ENCODE results near the gene ABCF2. TPM values are rescaled to one million over a fixed set of nuclear protein-coding genes. Genes with fewer than 3 reads are reported as not detected.

The ABCF2 gene
- total RNA-seq, 2 experiments from 2014 or later, result 38.2 to 45.9 TPM

- DNase-seq, result no peak
- H3K4me3 Mint-ChIP-seq, result no peak overlapping the region
- ATAC-seq, result peak; percentile 24
These were observed 24.9 kb upstream of the ABCF2 start for GRCh38 chr7:151251689-151252560.

GRCh38 chr7:151251328-151251688 lies 24.3 kb upstream of the ABCF2 start:
- H3K4me3 Mint-ChIP-seq, result no peak overlapping the region
- ChIA-PET CTCF (interaction anchor here (1.2 to 1.4 kb wide), 3 partner anchors 28 to 128 kb away, joined by 3 to 6 read pairs (median 3); no protein-coding TSS in a partner anchor), POLR2A (no interaction called here)
- no peak overlapping the region for H3K27ac Mint-ChIP-seq
- no peaks in the 10 kb centered on the region for H3K36me3 Mint-ChIP-seq (ENCODE audit: low read depth)
- peaks cover 21% of the 10 kb centered on the region for H3K4me1 Mint-ChIP-seq (ENCODE audit: low read depth)
- DNase-seq (no peak), ATAC-seq (no peak)
- no peaks in the 10 kb centered on the region for H3K9me3 Mint-ChIP-seq (ENCODE audit: insufficient read depth)
- H3K27me3 Mint-ChIP-seq (ENCODE audit: low read depth), result peaks cover 72% of the 10 kb centered on the region

More at GRCh38 chr7:151251689-151252560, 24.9 kb upstream of the ABCF2 start:
- Mint-ChIP-seq H3K27me3 (ENCODE audit: low read depth) (peaks cover 66% of the 10 kb centered on the region), H3K27ac (no peak overlapping the region), H3K36me3 (ENCODE audit: low read depth) (no peaks in the 10 kb centered on the region), H3K9me3 (ENCODE audit: insufficient read depth) (no peaks in the 10 kb centered on the region), H3K4me1 (ENCODE audit: low read depth) (peaks cover 18% of the 10 kb centered on the region)
- ChIA-PET CTCF (interaction anchor here (0.9 to 1.5 kb wide), 4 partner anchors 8 to 84 kb away, joined by 3 to 5 read pairs (median 3); no protein-coding TSS in a partner anchor), POLR2A (no interaction called here)

- ATAC-seq (no peak), DNase-seq (no peak)
- Mint-ChIP-seq H3K9me3 (ENCODE audit: insufficient read depth) (no peaks in the 10 kb centered on the region), H3K36me3 (ENCODE audit: low read depth) (no peaks in the 10 kb centered on the region), H3K27ac (no peak overlapping the region), H3K4me1 (ENCODE audit: low read depth) (peaks cover 26% of the 10 kb centered on the region), H3K4me3 (no peak overlapping the region), H3K27me3 (ENCODE audit: low read depth) (peaks cover 73% of the 10 kb centered on the region)
- POLR2A ChIA-PET, result no interaction called here
- CTCF ChIA-PET, result interaction anchor here (1.1 to 1.4 kb wide), 3 partner anchors 53 to 127 kb away, joined by 3 to 6 read pairs (median 3); no protein-coding TSS in a partner anchor
These were observed 23.5 kb upstream of the ABCF2 start for GRCh38 chr7:151250181-151251132.

GRCh38 chr7:151249732-151250072 lies 22.7 kb upstream of the ABCF2 start:
- Mint-ChIP-seq H3K27ac (no peak overlapping the region), H3K36me3 (ENCODE audit: low read depth) (no peaks in the 10 kb centered on the region), H3K27me3 (ENCODE audit: low read depth) (peaks cover 75% of the 10 kb centered on the region), H3K4me1 (ENCODE audit: low read depth) (peaks cover 30% of the 10 kb centered on the region), H3K9me3 (ENCODE audit: insufficient read depth) (no peaks in the 10 kb centered on the region), H3K4me3 (no peak overlapping the region)
- CTCF ChIA-PET, result no interaction called here
- DNase-seq (no peak), ATAC-seq (no peak)
- POLR2A ChIA-PET, result no interaction called here

GRCh38 chr7:151249034-151249731 lies 22.2 kb upstream of the ABCF2 start:
- Mint-ChIP-seq H3K36me3 (ENCODE audit: low read depth) (no peaks in the 10 kb centered on the region), H3K9me3 (ENCODE audit: insufficient read depth) (no peaks in the 10 kb centered on the region), H3K27me3 (ENCODE audit: low read depth) (peaks cover 71% of the 10 kb centered on the region), H3K4me1 (ENCODE audit: low read depth) (peaks cover 35% of the 10 kb centered on the region), H3K27ac (no peak overlapping the region), H3K4me3 (no peak overlapping the region)
- ATAC-seq, result no peak
- ChIA-PET POLR2A (no interaction called here), CTCF (no interaction called here)
- DNase-seq, result peak; percentile 40

- Mint-ChIP-seq H3K9me3 (ENCODE audit: insufficient read depth) (no peaks in the 10 kb centered on the region), H3K36me3 (ENCODE audit: low read depth) (no peaks in the 10 kb centered on the region), H3K4me3 (peak within 1 kb of the TSS; percentile 46), H3K27ac (no peak within 1 kb of the TSS), H3K4me1 (ENCODE audit: low read depth) (peaks cover 42% of the 10 kb centered on the region), H3K27me3 (ENCODE audit: low read depth) (peaks cover 64% of the 10 kb centered on the region)
- POLR2A ChIA-PET, result no interaction called here
- no peak for DNase-seq
- no peak for ATAC-seq
- CTCF ChIA-PET, result interaction anchor here (1.5 to 2.7 kb wide), 2 partner anchors 16 to 21 kb away, joined by 5 to 12 read pairs; partner anchors contain the start of genes ABCF2 and CHPF2
These were observed 21.5 kb upstream of the ABCF2 start, which contains the start of gene SMARCD3 for GRCh38 chr7:151248346-151249033. Gene SMARCD3, minus strand, starts transcription at chr7:151248694. Its CDS starts 132 bp downstream, at chr7:151248562.

- ChIA-PET CTCF (interaction anchor here (0.8 to 2.7 kb wide), 6 partner anchors 13 to 124 kb away, joined by 3 to 16 read pairs (median 6); partner anchors contain the start of genes ABCF2 and CHPF2), POLR2A (interaction anchor here (1.0 kb wide), 1 partner anchor 21 kb away, joined by 3 read pairs; the partner anchor contains the start of gene ABCF2)
- DNase-seq (no peak), ATAC-seq (no peak)
- H3K36me3 Mint-ChIP-seq (ENCODE audit: low read depth), result no peaks in the 10 kb centered on the region
- no peak overlapping the region for H3K27ac Mint-ChIP-seq
- H3K4me3 Mint-ChIP-seq, result no peak overlapping the region
- H3K27me3 Mint-ChIP-seq (ENCODE audit: low read depth), result peaks cover 58% of the 10 kb centered on the region
- no peaks in the 10 kb centered on the region for H3K9me3 Mint-ChIP-seq (ENCODE audit: insufficient read depth)
- H3K4me1 Mint-ChIP-seq (ENCODE audit: low read depth), result peaks cover 48% of the 10 kb centered on the region
These were observed 20.8 kb upstream of the ABCF2 start for GRCh38 chr7:151247611-151248345.

GRCh38 chr7:151246851-151247580 lies 20.0 kb upstream of the ABCF2 start:
- POLR2A ChIA-PET, result interaction anchor here (0.6 to 1.0 kb wide), 2 partner anchors 10 to 20 kb away, joined by 3 read pairs; partner anchors contain the start of gene ABCF2
- ATAC-seq (no peak), DNase-seq (no peak)
- peaks cover 50% of the 10 kb centered on the region for H3K27me3 Mint-ChIP-seq (ENCODE audit: low read depth)
- CTCF ChIA-PET, result interaction anchor here (0.8 to 2.7 kb wide), 6 partner anchors 13 to 123 kb away, joined by 3 to 16 read pairs (median 6); partner anchors contain the start of genes ABCF2 and CHPF2
- no peak overlapping the region for H3K4me3 Mint-ChIP-seq
- H3K9me3 Mint-ChIP-seq (ENCODE audit: insufficient read depth), result no peaks in the 10 kb centered on the region
- H3K36me3 Mint-ChIP-seq (ENCODE audit: low read depth), result no peaks in the 10 kb centered on the region
- no peak overlapping the region for H3K27ac Mint-ChIP-seq
- H3K4me1 Mint-ChIP-seq (ENCODE audit: low read depth), result peaks cover 47% of the 10 kb centered on the region

- CTCF ChIA-PET, result interaction anchor here (0.6 to 4.8 kb wide), 13 partner anchors 10 to 122 kb away, joined by 3 to 55 read pairs (median 6); partner anchors contain the start of genes ABCF2 and CHPF2
- DNase-seq, result no peak
- POLR2A ChIA-PET, result interaction anchor here (0.6 to 1.0 kb wide), 2 partner anchors 11 to 19 kb away, joined by 3 read pairs; partner anchors contain the start of gene ABCF2
- H3K4me3 Mint-ChIP-seq, result no peak overlapping the region
- no peaks in the 10 kb centered on the region for H3K9me3 Mint-ChIP-seq (ENCODE audit: insufficient read depth)
- H3K36me3 Mint-ChIP-seq (ENCODE audit: low read depth), result no peaks in the 10 kb centered on the region
- peaks cover 50% of the 10 kb centered on the region for H3K27me3 Mint-ChIP-seq (ENCODE audit: low read depth)
- H3K27ac Mint-ChIP-seq, result no peak overlapping the region
- peaks cover 46% of the 10 kb centered on the region for H3K4me1 Mint-ChIP-seq (ENCODE audit: low read depth)
- ATAC-seq, result no peak
These were observed 19.3 kb upstream of the ABCF2 start for GRCh38 chr7:151246102-151246850.
